Keratinocyte (primary cell): ENCODE results near the gene MRPL39. TPM values are rescaled to one million over a fixed set of nuclear protein-coding genes. Genes with fewer than 3 reads are reported as not detected.

Experiments used
- DNase-seq: peaks from one replicate; pipeline ENCODE4 v3.0.0-alpha.2; 2011; ENCODE audit warnings: low read depth, missing footprints, low spot score
- FAIRE-seq: peaks from 2 replicates; lab custom pipeline; 2011; peaks lifted over from hg19 to GRCh38; lab: Jason Lieb, UNC
- H2AFZ ChIP-seq: 2 replicates; pipeline ENCODE4 v1.6.0; 2012; ENCODE audit warnings: low read length, control low read depth, inconsistent platforms; ENCODE audit not compliant: control insufficient read depth
- H3K27ac ChIP-seq: 2 replicates; pipeline ENCODE4 v1.5.1; 2011; ENCODE audit warnings: low read length; ENCODE audit not compliant: control insufficient read depth, insufficient read depth
- H3K27me3 ChIP-seq: 3 replicates; pipeline ENCODE4 v1.6.0; 2011; ENCODE audit warnings: low read length; ENCODE audit not compliant: control insufficient read depth, insufficient read depth; ENCODE audit errors: extremely low read depth
- H3K36me3 ChIP-seq, 2 experiments: 2 replicates in 1 of 2; 3 replicates in 1 of 2; pipeline ENCODE4 v1.5.1; 2011; ENCODE audit warnings: low read length in 2 of 2, mild to moderate bottlenecking in 1 of 2; ENCODE audit not compliant: control insufficient read depth in 2 of 2, insufficient read depth in 2 of 2; ENCODE audit errors: extremely low read depth in 1 of 2
- H3K4me1 ChIP-seq: 3 replicates; pipeline ENCODE4 v1.5.1; 2011; ENCODE audit warnings: low read length; ENCODE audit not compliant: control insufficient read depth, insufficient read depth; ENCODE audit errors: extremely low read depth
- H3K4me2 ChIP-seq: 3 replicates; pipeline ENCODE4 v1.6.0; 2011; ENCODE audit warnings: low read depth, low read length; ENCODE audit not compliant: control insufficient read depth, insufficient read depth; ENCODE audit errors: extremely low read depth
- H3K4me3 ChIP-seq, 3 experiments: fragments of 200-600 bp in 1 of 3; sonication (generic) in 1 of 3; 2 replicates in 2 of 3; 3 replicates in 1 of 3; pipeline ENCODE4 v1.5.1; 2011 to 2016; ENCODE audit warnings: low read length in 3 of 3, mild to moderate bottlenecking in 3 of 3, control low read depth in 2 of 3, inconsistent platforms in 1 of 3, low read depth in 1 of 3, mixed read lengths in 1 of 3, mixed run types in 1 of 3, moderate library complexity in 1 of 3; ENCODE audit not compliant: control insufficient read depth in 2 of 3, insufficient read depth in 2 of 3; ENCODE audit errors: extremely low read depth in 1 of 3
- H3K79me2 ChIP-seq: 2 replicates; pipeline ENCODE4 v1.6.0; 2012; ENCODE audit warnings: low read length; ENCODE audit not compliant: control insufficient read depth, insufficient read depth
- H3K9ac ChIP-seq: 3 replicates; pipeline ENCODE4 v1.6.0; 2011; ENCODE audit warnings: low read length; ENCODE audit not compliant: control insufficient read depth, insufficient read depth; ENCODE audit errors: extremely low read depth
- H3K9me1 ChIP-seq: 3 replicates; pipeline ENCODE4 v1.6.0; 2011; ENCODE audit warnings: low read length; ENCODE audit not compliant: control insufficient read depth, insufficient read depth; ENCODE audit errors: extremely low read depth
- H3K9me3 ChIP-seq: 2 replicates; pipeline ENCODE4 v1.5.1; 2012; ENCODE audit warnings: low read depth, low read length; ENCODE audit not compliant: control insufficient read depth
- H4K20me1 ChIP-seq: 3 replicates; pipeline ENCODE4 v1.6.0; 2011; ENCODE audit warnings: low read length; ENCODE audit not compliant: control insufficient read depth, insufficient read depth; ENCODE audit errors: extremely low read depth
- CTCF ChIP-seq, 3 experiments: IDR thresholded peaks in 1 of 3; conservative IDR thresholded peaks in 1 of 3; optimal IDR thresholded peaks in 1 of 3; 2 replicates in 2 of 3; 3 replicates in 1 of 3; pipeline versions ENCODE3 to v1.5.1; 2011; ENCODE audit warnings: low read length in 3 of 3, mild to moderate bottlenecking in 3 of 3, moderate library complexity in 2 of 3, control low read depth in 1 of 3, inconsistent platforms in 1 of 3; ENCODE audit not compliant: insufficient read depth in 2 of 3; ENCODE audit errors: extremely low read depth in 1 of 3
- EZH2 ChIP-seq: IDR thresholded peaks from one replicate; pipeline ENCODE4 v1.6.1; 2012; ENCODE audit warnings: inconsistent platforms, mild to moderate bottlenecking, low read length, moderate library complexity
- dilution Hi-C: fragments of 300-500 bp; cut with MboI; formaldehyde crosslinking; loops from one replicate; pipeline ENCODE4 v1.7.0; 2020; ENCODE audit warnings: low sequenced_read_pairs; ENCODE audit not compliant: extremely low pct_ligation_motif_present
- polyA plus RNA-seq, 5 experiments: library from polyadenylated mRNA; depleted of rRNA in 3 of 5; stranded (reverse) in 3 of 5; stranded (forward) in 1 of 5; unstranded in 1 of 5; fragments of >200 nt; gene quantifications; 1 replicate in 1 of 5; 2 replicates in 3 of 5; 3 replicates in 1 of 5; pipeline versions ENCODE4 v1.2.1 to v1.2.3, GENCODE V29; 2011 to 2012; ENCODE audit warnings: missing spikeins in 2 of 5, low read depth in 1 of 5, low replicate concordance in 1 of 5

MRPL39 gene
- polyA plus RNA-seq, 1 donor (not counting 4 experiments of a cell fraction or from before 2014, with no cell fraction given): 51.4 TPM

GRCh38 chr21:25572861-25573310 lies 34.4 kb downstream of the MRPL39 start:
- no peaks in the 10 kb centered on the region for H3K36me3 ChIP-seq
- H4K20me1 ChIP-seq: no peaks in the 10 kb centered on the region
- no peaks in the 10 kb centered on the region for H3K27me3 ChIP-seq
- no peak overlapping the region for H3K9ac ChIP-seq
- DNase-seq (no peak), FAIRE-seq (no peak)
- H3K79me2 ChIP-seq: no peaks in the 10 kb centered on the region
- H3K4me1 ChIP-seq: peaks cover 15% of the 10 kb centered on the region
- H3K27ac ChIP-seq: no peak overlapping the region
- no peaks in the 10 kb centered on the region for H3K9me1 ChIP-seq
- no peak overlapping the region for H2AFZ ChIP-seq
- TF ChIP-seq CTCF (optimal IDR thresholded peaks at IDR 0.05 in 1 of 3, IDR thresholded peaks at IDR 0.05 in 1 of 3, conservative IDR thresholded peaks at IDR 0.05 in 1 of 3; ENCODE audit: extremely low read depth in 1 of 3, insufficient read depth in 2 of 3, low read length in 3 of 3): no peak
- no peak for TF ChIP-seq EZH2
- no peaks in the 10 kb centered on the region for H3K9me3 ChIP-seq
- H3K4me3 ChIP-seq: no peak overlapping the region
- dilution Hi-C loops: no loop called here
- H3K4me2 ChIP-seq: no peak overlapping the region

GRCh38 chr21:25571726-25572121 lies 35.6 kb downstream of the MRPL39 start:
- FAIRE-seq (no peak), DNase-seq (no peak)
- TF ChIP-seq CTCF (optimal IDR thresholded peaks at IDR 0.05 in 1 of 3, IDR thresholded peaks at IDR 0.05 in 1 of 3, conservative IDR thresholded peaks at IDR 0.05 in 1 of 3; ENCODE audit: extremely low read depth in 1 of 3, insufficient read depth in 2 of 3, low read length in 3 of 3) (no peak), EZH2 (no peak)
- no peaks in the 10 kb centered on the region for H3K9me3 ChIP-seq
- H3K27me3 ChIP-seq: no peaks in the 10 kb centered on the region
- dilution Hi-C loops: no loop called here
- H3K9ac ChIP-seq: no peak overlapping the region
- peaks cover 15% of the 10 kb centered on the region for H3K4me1 ChIP-seq
- no peak overlapping the region for H2AFZ ChIP-seq
- peaks cover 0 to 2% of the 10 kb centered on the region in 2 experiments for H3K36me3 ChIP-seq
- no peak overlapping the region for H3K4me3 ChIP-seq
- H3K79me2 ChIP-seq: no peaks in the 10 kb centered on the region
- H3K27ac ChIP-seq: no peak overlapping the region
- H4K20me1 ChIP-seq: no peaks in the 10 kb centered on the region
- no peak overlapping the region for H3K4me2 ChIP-seq
- no peaks in the 10 kb centered on the region for H3K9me1 ChIP-seq
